HCT116 (cell line): ENCODE results near the gene RXFP3.

Source experiments
- ATF3 ChIP-seq: IDR thresholded peaks from 2 replicates; pipeline ENCODE4 v1.6.1; 2012
- CTCF ChIP-seq, 3 experiments: fragments of 200-600 bp in 1 of 3; sonication (generic) in 1 of 3; IDR thresholded peaks in 2 of 3; conservative IDR thresholded peaks in 1 of 3; 2 replicates each; pipeline ENCODE4 v1.5.1; 2012 to 2017; ENCODE audit warnings: low read depth in 2 of 3, low read length in 2 of 3, antibody characterized with exemption in 1 of 3, borderline replicate concordance in 1 of 3, control low read depth in 1 of 3, mild to moderate bottlenecking in 1 of 3, mixed read lengths in 1 of 3, mixed run types in 1 of 3, moderate library complexity in 1 of 3; ENCODE audit not compliant: insufficient read depth in 1 of 3
- REST ChIP-seq: IDR thresholded peaks from 2 replicates; pipeline ENCODE4 v1.6.1; 2012; ENCODE audit warnings: low read depth
- SP1 ChIP-seq: IDR thresholded peaks from 2 replicates; pipeline ENCODE4 v1.6.1; 2012; ENCODE audit warnings: low read depth
- SRF ChIP-seq: IDR thresholded peaks from 2 replicates; pipeline ENCODE4 v1.6.1; 2012; ENCODE audit warnings: low read depth
- TF ChIP-seq, protein P1 (sequence below): IDR thresholded peaks from 2 replicates; pipeline ENCODE4 v1.6.1; 2012

GRCh38 chr5:33921002-33921401 lies 15.2 kb upstream of the RXFP3 start:
- no peak for TF ChIP-seq SRF
- TF ChIP-seq SP1 = no peak
- TF ChIP-seq, protein P1, sequence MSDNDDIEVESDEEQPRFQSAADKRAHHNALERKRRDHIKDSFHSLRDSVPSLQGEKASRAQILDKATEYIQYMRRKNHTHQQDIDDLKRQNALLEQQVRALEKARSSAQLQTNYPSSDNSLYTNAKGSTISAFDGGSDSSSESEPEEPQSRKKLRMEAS = no peak
- no peak for TF ChIP-seq REST
- TF ChIP-seq CTCF (IDR thresholded peaks at IDR 0.05 in 2 of 3, conservative IDR thresholded peaks at IDR 0.05 in 1 of 3; ENCODE audit: borderline replicate concordance in 1 of 3, insufficient read depth in 1 of 3, low read depth in 2 of 3, low read length in 2 of 3) = no peak
- no peak for TF ChIP-seq ATF3
